Muscle of leg (tissue), 11 donors: ENCODE results near the gene CDC45. TPM values are rescaled to one million over a fixed set of nuclear protein-coding genes. Genes with fewer than 3 reads are reported as not detected.

ENCODE experiments used
- DNase-seq: peaks from one replicate; pipeline ENCODE4 v3.0.0; 2013
- H3K27ac ChIP-seq: one replicate; pipeline ENCODE4 v1.5.1; 2013; ENCODE audit warnings: mild to moderate bottlenecking, low read length, control low read depth
- H3K27me3 ChIP-seq: one replicate; pipeline ENCODE4 v1.6.1; 2013; ENCODE audit warnings: low read length; ENCODE audit not compliant: control insufficient read depth, insufficient read depth
- H3K36me3 ChIP-seq: one replicate; pipeline ENCODE4 v1.6.1; 2013; ENCODE audit warnings: low read length; ENCODE audit not compliant: control insufficient read depth, insufficient read depth
- H3K4me1 ChIP-seq: one replicate; pipeline ENCODE4 v1.6.1; 2013; ENCODE audit warnings: low read length; ENCODE audit not compliant: control insufficient read depth, insufficient read depth
- H3K4me3 ChIP-seq: one replicate; pipeline ENCODE4 v1.5.1; 2013; ENCODE audit warnings: low read length, control low read depth
- H3K9me3 ChIP-seq: replicated peaks from 2 replicates; pipeline ENCODE4 v1.6.1; 2013; ENCODE audit warnings: low read depth, low read length; ENCODE audit not compliant: control insufficient read depth
- WGBS: methylation state at CpG from one replicate; pipeline ENCODE4 v1.1.5; 2013; ENCODE audit warnings: missing lambda C conversion rate; ENCODE audit not compliant: insufficient coverage; 5-methylcytosine and 5-hydroxymethylcytosine counted together
- polyA plus RNA-seq, 8 donors: library from polyadenylated mRNA; unstranded; fragments of 120-200 nt; gene quantifications; one replicate each; pipeline versions ENCODE4 v1.2.1 to v1.2.3, GENCODE V29; 2013; ENCODE audit warnings: inconsistent platforms in 1 of 8, low replicate concordance in 1 of 8; ENCODE audit not compliant: insufficient read length in 8 of 8, insufficient read depth in 1 of 8
- total RNA-seq: library from RNA; stranded (reverse); fragments of 120-200 nt; gene quantifications from one replicate; pipeline ENCODE4 v1.2.4, GENCODE V29; 2013

The CDC45 gene
- total and polyA plus RNA-seq, 9 donors: 6.1 to 12.7 (median 9.4) TPM

DNA sequence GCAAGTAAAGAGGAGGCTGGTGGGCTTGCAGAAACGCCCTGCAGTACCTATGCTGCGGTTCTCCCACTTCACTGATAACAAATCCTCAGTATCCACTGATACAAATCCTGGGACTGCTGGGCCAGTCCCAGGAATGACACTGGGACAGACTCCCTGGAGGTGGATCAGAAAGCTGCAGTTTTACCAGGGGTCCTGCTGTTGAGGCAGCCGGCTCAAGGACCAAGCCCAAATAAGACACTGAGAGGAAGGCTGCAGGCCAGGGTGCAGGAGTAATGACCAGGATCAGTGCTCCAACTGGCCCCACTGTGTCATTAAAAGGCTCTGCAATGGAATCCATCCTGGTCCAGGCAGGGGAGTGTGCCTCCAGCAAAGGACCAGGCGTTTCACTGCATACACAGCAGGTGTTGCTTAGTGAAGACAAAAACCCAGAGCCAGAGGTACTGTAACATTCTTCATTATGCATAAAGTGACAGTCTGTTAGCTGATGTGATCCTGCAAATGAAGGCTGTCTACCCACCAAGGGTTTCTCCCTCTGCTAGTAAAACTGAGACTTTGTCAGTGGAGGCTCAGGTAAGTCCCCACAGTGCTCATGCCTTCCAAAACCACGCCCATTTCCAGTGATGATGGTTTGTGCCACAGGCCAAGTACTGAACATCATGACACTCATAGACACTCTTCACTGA lies 30.8 kb upstream of the CDC45 start:
- H3K4me3 ChIP-seq: no peak overlapping the region
- no peaks in the 10 kb centered on the region for H3K9me3 ChIP-seq
- H3K27ac ChIP-seq: no peak overlapping the region

DNA sequence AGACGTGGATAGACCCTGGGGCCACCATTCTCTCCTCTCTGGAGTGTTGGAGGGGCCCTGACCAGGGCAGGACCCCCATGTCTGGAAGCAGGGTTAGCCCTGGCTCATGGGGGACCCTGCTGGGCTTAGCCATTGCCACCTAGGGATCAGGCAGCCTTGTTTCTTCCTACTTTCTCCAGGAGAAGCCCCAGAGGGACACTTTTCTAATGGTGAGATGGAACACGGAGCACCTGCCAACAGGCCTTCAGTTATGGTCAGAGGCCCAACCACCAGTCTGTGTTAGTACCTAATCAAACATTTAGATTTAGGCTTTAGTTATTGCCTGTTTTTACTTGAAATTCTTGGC lies 30.3 kb upstream of the CDC45 start:
- no peak for DNase-seq
- H3K36me3 ChIP-seq: peaks cover 49% of the 10 kb centered on the region
- H3K27ac ChIP-seq: no peak overlapping the region
- H3K4me3 ChIP-seq: no peak overlapping the region
- H3K27me3 ChIP-seq: no peaks in the 10 kb centered on the region
- no peaks in the 10 kb centered on the region for H3K9me3 ChIP-seq
- H3K4me1 ChIP-seq: peaks cover 18% of the 10 kb centered on the region
- WGBS: no CpG with 5 or more reads among the region's 2 CpGs

More for the DNA sequence above, 30.8 kb upstream of the CDC45 start:
- DNase-seq: no peak
- H3K4me1 ChIP-seq: peaks cover 18% of the 10 kb centered on the region
- no peaks in the 10 kb centered on the region for H3K27me3 ChIP-seq
- H3K36me3 ChIP-seq: peaks cover 49% of the 10 kb centered on the region
- 51% methylated on average over 2 of the region's 5 CpGs for WGBS

DNA sequence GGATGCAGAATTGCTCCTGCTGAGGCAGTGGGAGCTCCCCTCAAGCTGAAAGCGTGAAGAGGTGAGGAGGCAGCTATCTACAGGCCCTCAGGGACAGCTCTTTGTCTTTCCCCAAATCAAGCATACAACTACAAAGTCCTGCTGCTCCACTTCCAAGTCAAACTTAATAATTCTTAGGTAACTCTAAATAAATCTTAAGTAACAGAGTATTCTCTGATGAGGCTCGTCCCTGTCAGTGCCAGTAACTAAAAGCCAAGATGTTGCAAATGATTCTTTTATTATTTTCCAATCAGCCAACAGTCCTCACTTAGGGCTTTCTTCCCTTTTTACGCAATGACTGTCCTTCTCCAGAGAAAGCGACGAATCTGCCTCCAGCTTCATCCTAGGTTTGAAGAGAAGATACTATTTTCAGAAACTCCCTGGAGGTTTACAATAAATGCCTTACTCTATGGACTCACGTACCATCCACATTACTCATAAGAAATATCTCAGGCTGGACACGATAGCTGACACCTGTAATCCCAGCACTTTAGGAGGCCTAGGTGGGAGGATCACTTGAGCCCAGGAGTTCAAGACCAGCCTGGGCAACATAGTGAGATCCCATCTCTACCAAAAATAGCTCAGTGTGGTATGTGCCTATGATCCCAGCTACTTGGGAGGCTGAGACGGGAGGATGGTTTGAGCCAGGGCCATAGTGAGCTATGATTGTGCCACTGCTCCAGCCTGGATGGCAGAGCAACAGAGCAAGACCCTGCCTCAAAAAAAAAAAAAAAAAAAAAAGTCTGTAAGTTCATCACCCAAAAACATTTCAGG lies 29.2 kb upstream of the CDC45 start:
- Histone ChIP-seq H3K36me3 (peaks cover 60% of the 10 kb centered on the region), H3K9me3 (no peaks in the 10 kb centered on the region), H3K27me3 (no peaks in the 10 kb centered on the region), H3K27ac (no peak overlapping the region), H3K4me1 (peaks cover 18% of the 10 kb centered on the region), H3K4me3 (no peak overlapping the region)
- DNase-seq: no peak
- 50% methylated on average over 1 of the region's 8 CpGs for WGBS

- Histone ChIP-seq H3K9me3 (no peaks in the 10 kb centered on the region), H3K36me3 (peaks cover 67% of the 10 kb centered on the region), H3K4me3 (no peak overlapping the region), H3K4me1 (peaks cover 14% of the 10 kb centered on the region), H3K27me3 (no peaks in the 10 kb centered on the region), H3K27ac (no peak overlapping the region)
- DNase-seq: no peak
- 100% methylated on average over 1 of the region's 4 CpGs for WGBS
Measured at GRCh38 chr22:19451570-19451969, 28.1 kb upstream of the CDC45 start.

DNA sequence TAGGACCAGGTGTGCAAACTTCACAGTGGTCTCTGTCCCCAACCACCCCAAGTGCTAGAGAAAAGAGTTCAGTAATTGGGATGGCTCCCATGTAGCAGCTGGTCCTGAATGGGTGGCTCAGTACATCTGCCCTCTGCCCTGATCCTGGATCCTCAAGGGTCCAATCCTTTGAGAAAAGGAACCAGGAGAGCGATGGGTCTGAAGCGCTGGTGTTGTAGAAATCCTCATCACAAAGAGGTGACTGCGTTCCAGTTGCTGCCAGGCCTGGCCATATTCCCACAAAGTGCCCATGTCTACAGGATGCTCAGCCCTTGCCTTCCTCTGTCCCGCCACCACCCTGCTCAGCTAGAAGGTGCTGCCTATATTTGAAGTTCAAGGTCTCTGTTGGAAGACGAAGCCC lies 26.0 kb upstream of the CDC45 start:
- no peaks in the 10 kb centered on the region for H3K27me3 ChIP-seq
- H3K4me3 ChIP-seq: no peak overlapping the region
- 94% methylated on average over 3 of the region's 5 CpGs for WGBS
- peaks cover 3% of the 10 kb centered on the region for H3K4me1 ChIP-seq
- H3K36me3 ChIP-seq: peaks cover 81% of the 10 kb centered on the region
- H3K9me3 ChIP-seq: no peaks in the 10 kb centered on the region
- H3K27ac ChIP-seq: no peak overlapping the region
- DNase-seq: no peak

- Histone ChIP-seq H3K27ac (no peak overlapping the region), H3K27me3 (no peaks in the 10 kb centered on the region), H3K4me3 (no peak overlapping the region), H3K36me3 (peaks cover 78% of the 10 kb centered on the region), H3K9me3 (no peaks in the 10 kb centered on the region), H3K4me1 (no peaks in the 10 kb centered on the region)
- 96% methylated on average over 3 of the region's 6 CpGs for WGBS
- DNase-seq: no peak
Measured at GRCh38 chr22:19454156-19454555, 25.6 kb upstream of the CDC45 start.

DNA sequence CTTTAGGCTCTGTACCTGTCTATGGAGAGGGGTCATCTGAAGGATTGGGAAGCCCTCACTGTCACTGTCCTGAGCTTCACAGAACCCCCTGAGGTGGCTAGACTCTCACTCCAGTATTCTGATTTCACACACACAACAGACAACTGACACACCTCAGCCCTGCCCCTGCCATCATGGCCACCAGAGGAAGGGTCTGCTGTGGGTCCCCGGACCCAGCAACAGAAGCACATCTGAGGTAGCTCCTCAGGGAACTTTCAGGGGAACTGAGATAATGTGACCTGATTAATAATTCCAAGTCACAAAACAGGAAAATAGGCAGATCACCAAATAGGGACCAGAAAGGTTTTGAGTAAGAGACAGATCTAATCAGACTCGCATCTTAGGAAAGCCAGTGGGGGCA lies 24.7 kb upstream of the CDC45 start:
- H3K27ac ChIP-seq: no peak overlapping the region
- WGBS: 90% methylated on average over 2 of the region's 2 CpGs

GRCh38 chr22:19455585-19456370 lies 23.9 kb upstream of the CDC45 start:
- DNase-seq: no peak
- 62% methylated on average over 1 of the region's 4 CpGs for WGBS

More for the DNA sequence above, 24.7 kb upstream of the CDC45 start:
- peaks cover 77% of the 10 kb centered on the region for H3K36me3 ChIP-seq
- DNase-seq: no peak
- no peaks in the 10 kb centered on the region for H3K9me3 ChIP-seq
- no peaks in the 10 kb centered on the region for H3K27me3 ChIP-seq
- no peaks in the 10 kb centered on the region for H3K4me1 ChIP-seq
- no peak overlapping the region for H3K4me3 ChIP-seq

DNA sequence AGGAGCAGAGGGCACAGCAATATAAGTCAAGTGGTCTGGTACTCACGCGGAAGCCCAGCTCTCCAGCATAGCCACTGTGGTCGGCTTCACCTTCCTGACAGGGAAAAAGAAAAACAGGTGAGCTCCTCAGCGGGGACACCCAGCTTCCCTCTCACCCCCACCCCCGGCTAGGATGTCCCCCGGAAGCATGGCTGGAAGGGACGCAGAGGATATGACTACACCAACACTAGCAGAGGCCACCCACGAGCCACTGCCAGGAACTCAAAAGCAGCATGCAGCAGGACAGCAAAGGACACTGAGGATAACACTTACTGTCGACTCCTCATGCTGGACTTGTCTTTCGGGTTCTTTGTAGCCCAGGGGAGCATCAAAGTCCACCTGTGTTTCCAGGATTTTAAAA lies 23.2 kb upstream of the CDC45 start:
- Histone ChIP-seq H3K4me3 (no peak overlapping the region), H3K9me3 (no peaks in the 10 kb centered on the region), H3K27ac (no peak overlapping the region), H3K27me3 (no peaks in the 10 kb centered on the region), H3K36me3 (peaks cover 67% of the 10 kb centered on the region), H3K4me1 (no peaks in the 10 kb centered on the region)
- WGBS: 87% methylated on average over 6 of the region's 10 CpGs
- no peak for DNase-seq

More at GRCh38 chr22:19455585-19456370, 23.9 kb upstream of the CDC45 start:
- Histone ChIP-seq H3K9me3 (no peaks in the 10 kb centered on the region), H3K27me3 (no peaks in the 10 kb centered on the region), H3K4me3 (no peak overlapping the region), H3K27ac (no peak overlapping the region), H3K36me3 (peaks cover 71% of the 10 kb centered on the region), H3K4me1 (no peaks in the 10 kb centered on the region)

- H3K4me3 ChIP-seq: no peak overlapping the region
- WGBS: 98% methylated on average over 6 of the region's 8 CpGs
- H3K9me3 ChIP-seq: no peaks in the 10 kb centered on the region
- H3K4me1 ChIP-seq: no peaks in the 10 kb centered on the region
- peaks cover 58% of the 10 kb centered on the region for H3K36me3 ChIP-seq
- H3K27me3 ChIP-seq: no peaks in the 10 kb centered on the region
- no peak for DNase-seq
- no peak overlapping the region for H3K27ac ChIP-seq
Measured at GRCh38 chr22:19457828-19458428, 21.8 kb upstream of the CDC45 start.
